Heart left ventricle (tissue), 16 donors: ENCODE data around the gene PSAPL1. TPM values are rescaled to one million over a fixed set of nuclear protein-coding genes. Genes with fewer than 3 reads are reported as not detected.

Experiments
- ATAC-seq, 4 donors: fragments of 200-7000 bp; cut with Tn5 transposase; one replicate each; pipeline ENCODE4 v1.9.1; 2020 to 2022; ENCODE audit warnings: moderate library complexity in 4 of 4, mild to moderate bottlenecking in 3 of 4, moderate number of reproducible peaks in 1 of 4
- DNase-seq, 5 donors: peaks; one replicate each; pipeline ENCODE4 v3.0.0-alpha.2; 2020
- H3K27ac ChIP-seq, 12 donors: fragments of 200-600 bp; sonication (generic) in 4 of 12; one replicate each; pipeline versions ENCODE4 v1.5.0 to v1.8.0; 2016 to 2022; ENCODE audit warnings: mild to moderate bottlenecking in 2 of 12
- H3K27me3 ChIP-seq, 9 donors: fragments of 200-600 bp; sonication (generic) in 2 of 9; one replicate each; pipeline versions ENCODE4 v1.5.1 to v1.8.0; 2016 to 2022; ENCODE audit warnings: mild to moderate bottlenecking in 3 of 9
- H3K36me3 ChIP-seq, 9 donors: fragments of 200-600 bp; sonication (generic) in 2 of 9; one replicate each; pipeline versions ENCODE4 v1.5.0 to v1.8.0; 2018 to 2022; ENCODE audit warnings: mild to moderate bottlenecking in 2 of 9
- H3K4me1 ChIP-seq, 12 donors: fragments of 200-600 bp; sonication (generic) in 4 of 12; one replicate each; pipeline versions ENCODE4 v1.5.0 to v1.8.0; 2016 to 2022; ENCODE audit warnings: mild to moderate bottlenecking in 3 of 12
- H3K4me3 ChIP-seq, 12 donors: fragments of 200-600 bp; sonication (generic) in 4 of 12; one replicate each; pipeline versions ENCODE4 v1.5.0 to v1.8.0; 2017 to 2022; ENCODE audit warnings: mild to moderate bottlenecking in 9 of 12, moderate library complexity in 4 of 12
- H3K9me3 ChIP-seq, 12 donors: fragments of 200-600 bp; sonication (generic) in 4 of 12; one replicate each; pipeline versions ENCODE4 v1.5.0 to v1.8.0; 2016 to 2022; ENCODE audit warnings: mild to moderate bottlenecking in 1 of 12
- POLR2A ChIP-seq, 2 donors: fragments of 450-650 bp; IDR thresholded peaks; one replicate each; pipeline ENCODE4 v1.6.1; 2017; ENCODE audit warnings: antibody characterized with exemption in 2 of 2, mild to moderate bottlenecking in 2 of 2, moderate library complexity in 2 of 2
- WGBS, 4 donors: extraction: QIAGEN DNeasy Blood & Tissue Kit in 2 of 4; methylation state at CpG; one replicate each; pipeline versions ENCODE4 v1.1.5 to v1.1.7; 2013 to 2018; 5-methylcytosine and 5-hydroxymethylcytosine counted together
- intact Hi-C, 10 donors: fragments of 100-400 bp; cut with DNase I; formaldehyde crosslinking; loops; one replicate each; pipeline versions ENCODE4 v1.11.1 to v1.14.2; 2022
- polyA plus RNA-seq, 2 donors: library from polyadenylated mRNA; stranded (reverse); fragments of 200-250 nt; gene quantifications; one replicate each; pipeline ENCODE4 v1.2.3, GENCODE V29; 2013
- total RNA-seq, 9 donors: library from RNA; depleted of rRNA in 2 of 9; stranded (reverse); fragments of >200 nt in 2 of 9; fragmentation: NEBNext Ultra II Directional in 3 of 9; extraction: Animal tissue kit (Norgen Biotek cat#: 25700) in 3 of 9; gene quantifications; one replicate each; pipeline versions ENCODE4 v1.1.0 to v1.2.4, GENCODE V29; 2016 to 2023
- TF ChIP-seq, protein P1 (sequence below), 12 donors: fragments of 200-600 bp; sonication (generic) in 4 of 12; IDR thresholded peaks; one replicate each; pipeline versions ENCODE4 v1.5.0 to v1.8.0; 2018 to 2022; ENCODE audit warnings: antibody characterized with exemption in 12 of 12, mild to moderate bottlenecking in 5 of 12
- donor health status: ischemic (EF 13 %, LVEDD 7.1; RV severe dilation, severe dysfunction).
- donor health status: healthy with polysubstance abuse.
- donor health status: DM: no; HTN: yes; CAD: no.
- donor health status: DM: no; HTN: no; CAD: no.
- donor health status: ischemic (EF 25% LVEDD 6.9; RV normal size, moderate dysfunction).
- donor health status: ischemic (EF 25% LVEDD 5.7; RV mildly dilated, moderate dysfunction).
- donor health status: healthy.
- donor health status: DM: yes; HTN: yes; CAD: no.
- donor health status: ischemic (EF 35%, LVEDD 5.7; RV mildly dilated, moderate dysfunction).
- donor health status: nonischemic (EF 11% LVEDD 7.7; RV severe dilation, severe dysfunction).
- donor health status: DM: yes; HTN: yes; CAD: no.
- donor health status: PGD.
- donor health status: ischemic (EF 29% LVEDD 5.4; RV normal size, mild dysfunction).
- donor health status: nonischemic (EF 23%, LVEDD 6.1; RV moderate dilation, normal function).

Gene PSAPL1
- total and polyA plus RNA-seq, 11 donors: 0.11 TPM; not detected in 10

DNA sequence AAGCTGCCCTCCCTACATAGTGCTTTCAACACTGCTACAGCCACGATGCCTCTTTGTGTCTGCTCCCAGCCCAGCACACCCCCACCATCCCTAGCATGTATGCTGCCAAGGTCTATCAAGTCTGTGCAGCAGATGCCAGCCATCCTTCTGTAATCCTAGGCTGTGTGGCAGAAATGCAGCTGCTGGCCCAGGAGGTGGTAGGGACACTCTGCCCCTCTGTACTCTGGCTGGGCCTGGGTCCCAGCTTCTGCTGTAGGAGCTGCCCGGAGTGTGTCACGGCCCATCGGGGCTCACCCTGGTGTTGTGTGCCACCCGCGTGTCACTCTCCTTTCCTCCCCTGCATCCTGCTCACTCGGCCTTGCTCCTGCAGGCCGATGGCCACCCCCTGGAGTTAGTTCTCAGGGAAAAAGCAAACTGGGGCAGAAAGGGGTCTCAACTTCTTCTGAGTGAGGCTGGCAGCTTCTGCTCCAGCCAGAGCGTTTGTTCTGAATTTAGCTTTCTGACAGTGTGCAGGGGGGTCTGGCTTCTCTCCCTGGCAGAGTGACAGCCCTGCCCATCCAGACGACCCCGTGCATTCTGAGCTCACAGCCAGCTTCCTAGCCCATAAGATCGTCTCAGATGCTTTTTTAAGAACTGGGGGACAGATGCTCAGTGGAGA, 22.7 kb downstream of the PSAPL1 start:
- no peaks in the 10 kb centered on the region for H3K4me1 ChIP-seq
- H3K36me3 ChIP-seq: no peaks in the 10 kb centered on the region
- intact Hi-C loops: no loop called here
- ATAC-seq: peak in 3 of 4 donors; percentile 58 to 75 (median 66)
- no peak overlapping the region for H3K27ac ChIP-seq
- WGBS, 4 donors: 43 to 57% (median 46%) methylated on average over 6 to 12 of the region's 12 CpGs
- no peaks in the 10 kb centered on the region for H3K27me3 ChIP-seq
- peak in 2 of 5 donors; percentile 24 to 42 for DNase-seq
- no peak overlapping the region for H3K4me3 ChIP-seq
- peaks cover 0 to 28% (median 8%) of the 10 kb centered on the region in 12 donors for H3K9me3 ChIP-seq
- TF ChIP-seq POLR2A (IDR thresholded peaks at IDR 0.05): no peak
- TF ChIP-seq, protein P1, sequence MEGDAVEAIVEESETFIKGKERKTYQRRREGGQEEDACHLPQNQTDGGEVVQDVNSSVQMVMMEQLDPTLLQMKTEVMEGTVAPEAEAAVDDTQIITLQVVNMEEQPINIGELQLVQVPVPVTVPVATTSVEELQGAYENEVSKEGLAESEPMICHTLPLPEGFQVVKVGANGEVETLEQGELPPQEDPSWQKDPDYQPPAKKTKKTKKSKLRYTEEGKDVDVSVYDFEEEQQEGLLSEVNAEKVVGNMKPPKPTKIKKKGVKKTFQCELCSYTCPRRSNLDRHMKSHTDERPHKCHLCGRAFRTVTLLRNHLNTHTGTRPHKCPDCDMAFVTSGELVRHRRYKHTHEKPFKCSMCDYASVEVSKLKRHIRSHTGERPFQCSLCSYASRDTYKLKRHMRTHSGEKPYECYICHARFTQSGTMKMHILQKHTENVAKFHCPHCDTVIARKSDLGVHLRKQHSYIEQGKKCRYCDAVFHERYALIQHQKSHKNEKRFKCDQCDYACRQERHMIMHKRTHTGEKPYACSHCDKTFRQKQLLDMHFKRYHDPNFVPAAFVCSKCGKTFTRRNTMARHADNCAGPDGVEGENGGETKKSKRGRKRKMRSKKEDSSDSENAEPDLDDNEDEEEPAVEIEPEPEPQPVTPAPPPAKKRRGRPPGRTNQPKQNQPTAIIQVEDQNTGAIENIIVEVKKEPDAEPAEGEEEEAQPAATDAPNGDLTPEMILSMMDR (IDR thresholded peaks at IDR 0.05): no peak

DNA sequence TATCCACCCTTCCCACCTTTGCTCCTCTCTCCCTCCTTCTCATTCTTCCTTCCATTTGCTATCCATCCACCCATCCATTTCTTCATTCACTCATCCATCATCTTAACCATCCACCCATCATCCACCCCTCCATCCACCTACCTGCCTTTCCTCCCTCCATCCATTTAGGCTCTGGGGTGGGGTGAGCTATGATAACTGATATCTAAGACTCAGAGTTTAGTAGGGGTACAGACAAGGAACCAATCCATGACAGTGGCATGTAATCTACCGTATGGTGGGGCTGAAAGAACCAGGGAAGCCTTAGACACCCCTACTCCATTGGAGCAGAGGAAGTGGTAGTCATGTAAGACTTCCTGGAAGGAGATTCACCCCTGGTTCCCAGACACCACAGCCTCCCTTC, 23.2 kb downstream of the PSAPL1 start:
- no peak for DNase-seq
- H3K27ac ChIP-seq: no peak overlapping the region
- H3K4me1 ChIP-seq: no peaks in the 10 kb centered on the region
- ATAC-seq: no peak
- intact Hi-C loops: no loop called here
- no peak overlapping the region for H3K4me3 ChIP-seq
- no peaks in the 10 kb centered on the region for H3K27me3 ChIP-seq
- TF ChIP-seq, protein P1 (IDR thresholded peaks at IDR 0.05): no peak
- TF ChIP-seq POLR2A (IDR thresholded peaks at IDR 0.05): no peak
- peaks cover 0 to 29% (median 8%) of the 10 kb centered on the region in 12 donors for H3K9me3 ChIP-seq
- H3K36me3 ChIP-seq: no peaks in the 10 kb centered on the region
- 75 to 91% (median 83%) methylated on average over 1 of the region's 1 CpG for WGBS, 4 donors

DNA sequence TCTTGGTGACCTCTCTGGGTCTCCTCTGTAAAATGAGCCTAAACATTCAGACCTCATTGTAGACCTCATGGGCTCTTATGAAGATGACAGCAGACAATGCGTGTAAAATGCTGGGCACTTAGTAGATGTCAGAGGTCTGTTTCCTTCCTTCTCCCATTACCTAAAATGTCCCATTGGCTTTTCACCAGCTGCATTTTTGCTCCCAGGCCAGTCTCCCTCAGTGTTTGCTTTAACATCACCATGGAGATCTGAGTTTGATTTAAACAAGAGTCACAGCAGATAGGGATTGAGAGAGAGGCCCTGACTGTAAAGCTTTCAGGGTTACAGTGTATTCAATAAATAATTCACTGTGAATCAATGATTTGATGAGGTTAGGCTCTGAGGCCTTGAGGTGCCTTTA, 24.3 kb downstream of the PSAPL1 start:
- no peak for DNase-seq
- peaks cover 0 to 33% (median 8%) of the 10 kb centered on the region in 12 donors for H3K9me3 ChIP-seq
- no peak for ATAC-seq
- 55 to 76% (median 65%) methylated on average over 1 of the region's 1 CpG for WGBS, 4 donors
- H3K4me1 ChIP-seq: no peaks in the 10 kb centered on the region
- H3K27me3 ChIP-seq: no peaks in the 10 kb centered on the region
- no peaks in the 10 kb centered on the region for H3K36me3 ChIP-seq
- intact Hi-C loops: no loop called here
- TF ChIP-seq POLR2A (IDR thresholded peaks at IDR 0.05): no peak
- TF ChIP-seq, protein P1 (IDR thresholded peaks at IDR 0.05): no peak
- no peak overlapping the region for H3K27ac ChIP-seq
- no peak overlapping the region for H3K4me3 ChIP-seq

DNA sequence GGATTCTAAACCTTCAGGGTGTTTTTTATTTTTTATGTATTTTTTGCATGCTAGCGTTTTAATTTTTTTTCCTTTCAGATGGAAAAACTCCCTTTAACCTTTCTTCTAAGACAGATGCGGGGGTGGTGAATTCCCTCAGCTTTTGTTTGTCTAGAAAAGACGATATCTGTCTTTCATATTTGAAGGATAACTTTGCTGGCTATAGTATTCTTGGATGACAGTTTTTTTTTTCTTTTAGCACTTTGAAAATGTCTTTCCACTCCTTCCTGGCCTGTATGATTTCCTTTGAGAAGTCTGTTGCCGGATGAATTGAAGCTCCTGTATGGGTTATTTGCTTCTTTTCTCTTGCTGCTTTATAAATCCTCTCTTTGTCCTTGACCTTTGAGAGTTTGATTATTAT, 26.6 kb downstream of the PSAPL1 start:
- 82 to 92% (median 90%) methylated on average over 4 of the region's 4 CpGs for WGBS, 4 donors
- no peak for DNase-seq
- TF ChIP-seq, protein P1 (IDR thresholded peaks at IDR 0.05): no peak
- TF ChIP-seq POLR2A (IDR thresholded peaks at IDR 0.05): no peak
- Histone ChIP-seq H3K27ac (no peak overlapping the region), H3K36me3 (no peaks in the 10 kb centered on the region), H3K4me1 (peaks cover 0 to 4% (median 0%) of the 10 kb centered on the region in 12 donors), H3K4me3 (no peak overlapping the region), H3K9me3 (peaks cover 0 to 41% (median 10%) of the 10 kb centered on the region in 12 donors), H3K27me3 (no peaks in the 10 kb centered on the region)
- intact Hi-C loops: no loop called here
- ATAC-seq: no peak
